K562 (cell line): ENCODE data around the gene ARFRP1. TPM values are rescaled to one million over a fixed set of nuclear protein-coding genes. Genes with fewer than 3 reads are reported as not detected.

Source experiments
- ATAC-seq: fragments of 200-7000 bp; cut with Tn5 transposase; 3 replicates; pipeline ENCODE4 v1.9.1; 2020; ENCODE audit warnings: moderate library complexity
- BruUV-seq: library from RNA; stranded (reverse); fragments of 400-500 nt; replicated peaks from 2 replicates; lab custom pipeline; 2021; lab: Mats Ljungman, UMichigan
- CTCF ChIA-PET: fragments of 300-600 bp; formaldehyde crosslinking; extraction: SDS; loops from one replicate; lab custom pipeline; 2021; ENCODE audit warnings: low intra/inter-chr PET ratio; lab: Yijun Ruan, JAX
- POLR2A ChIA-PET: fragments of 300-600, 350-650 bp; sonication (Branson Sonifier 250); formaldehyde crosslinking; extraction: SDS; loops from one replicate; lab custom pipeline; 2021; ENCODE audit warnings: antibody characterized with exemption, inconsistent platforms; lab: Yijun Ruan, JAX
- DNase-seq, 4 experiments: peaks; one replicate each; pipeline versions ENCODE4 v3.0.0 to v3.0.0-alpha.2; 2011 to 2018; ENCODE audit warnings: low spot score in 3 of 4, mixed read lengths in 3 of 4; ENCODE audit errors: extremely low read depth in 1 of 4
- FAIRE-seq: peaks from 2 replicates; lab custom pipeline; 2011; peaks lifted over from hg19 to GRCh38; lab: Jason Lieb, UNC
- H2AFZ ChIP-seq: 2 replicates; pipeline ENCODE4 v1.6.0; 2011; ENCODE audit warnings: low read depth, low read length, control low read depth, inconsistent platforms
- H3K27ac ChIP-seq: fragments of 200-600 bp; 3 replicates; pipeline ENCODE4 v1.8.0; 2011; ENCODE audit warnings: low read depth, mild to moderate bottlenecking, control low read depth, inconsistent platforms, low read length, moderate library complexity, mixed read lengths; ENCODE audit errors: extremely low read depth
- H3K27me3 ChIP-seq, 2 experiments: fragments of 300-600 bp in 1 of 2; 2 replicates in 1 of 2; 3 replicates in 1 of 2; pipeline versions ENCODE4 v1.6.0 to v1.8.0; 2011; ENCODE audit warnings: inconsistent platforms in 2 of 2, low read length in 2 of 2, mild to moderate bottlenecking in 1 of 2, mixed read lengths in 1 of 2, moderate library complexity in 1 of 2; ENCODE audit not compliant: control insufficient read depth in 2 of 2, insufficient read depth in 2 of 2
- H3K36me3 ChIP-seq: fragments of 300-600 bp; 3 replicates; pipeline ENCODE4 v1.8.0; 2011; ENCODE audit warnings: mild to moderate bottlenecking, low read length, inconsistent platforms; ENCODE audit not compliant: control insufficient read depth, insufficient read depth
- H3K4me1 ChIP-seq, 2 experiments: fragments of 200-600 bp in 1 of 2; replicated peaks in 1 of 2; 2 replicates in 1 of 2; 3 replicates in 1 of 2; pipeline versions ENCODE4 v1.5.1 to v1.8.0; 2011; ENCODE audit warnings: inconsistent platforms in 2 of 2, low read length in 2 of 2, mild to moderate bottlenecking in 1 of 2, mixed read lengths in 1 of 2, moderate library complexity in 1 of 2; ENCODE audit not compliant: control insufficient read depth in 2 of 2, insufficient read depth in 2 of 2
- H3K4me2 ChIP-seq: 2 replicates; pipeline ENCODE4 v1.6.1; 2011; ENCODE audit warnings: low read length, control low read depth, inconsistent platforms, mixed read lengths; ENCODE audit not compliant: insufficient read depth
- H3K4me3 ChIP-seq: fragments of 200-600 bp; sonication (generic), shearing (Covaris generic); 2 replicates; pipeline ENCODE4 v1.5.1; 2016; ENCODE audit warnings: control low read depth, inconsistent platforms
- H3K79me2 ChIP-seq: fragments of 200-600 bp; 3 replicates; pipeline ENCODE4 v1.8.0; 2011; ENCODE audit warnings: low read length, inconsistent platforms; ENCODE audit not compliant: control insufficient read depth, insufficient read depth
- H3K9ac ChIP-seq, 2 experiments: 2 replicates each; pipeline versions ENCODE4 v1.6.0 to v1.6.1; 2011; ENCODE audit warnings: low read depth in 2 of 2, low read length in 2 of 2, control low read depth in 1 of 2, inconsistent platforms in 1 of 2, mild to moderate bottlenecking in 1 of 2, mixed read lengths in 1 of 2; ENCODE audit not compliant: insufficient read depth in 1 of 2
- H3K9me1 ChIP-seq: one replicate; pipeline ENCODE4 v1.6.0; 2011; ENCODE audit warnings: inconsistent platforms, mild to moderate bottlenecking, low read length, moderate library complexity; ENCODE audit not compliant: control insufficient read depth, insufficient read depth
- H3K9me3 ChIP-seq: replicated peaks from 2 replicates; pipeline ENCODE4 v1.5.1; 2011; ENCODE audit warnings: low read depth, low read length, inconsistent platforms; ENCODE audit not compliant: control insufficient read depth, insufficient read depth
- H4K20me1 ChIP-seq: replicated peaks from 2 replicates; pipeline ENCODE4 v1.6.1; 2011; ENCODE audit warnings: low read length, inconsistent platforms, mixed read lengths; ENCODE audit not compliant: control insufficient read depth, insufficient read depth
- ADNP ChIP-seq: fragments of 200-800 bp; sonication (Bioruptor generic); IDR thresholded peaks from 2 replicates; pipeline ENCODE4 v1.6.1; 2016; ENCODE audit warnings: missing genetic modification characterization, missing compliant biosample characterization
- ASH1L ChIP-seq: fragments of 450-650 bp; IDR thresholded peaks from 2 replicates; pipeline ENCODE4 v1.6.1; 2018; ENCODE audit warnings: borderline replicate concordance, mild to moderate bottlenecking, low read depth; ENCODE audit not compliant: partially characterized antibody
- GATAD2B ChIP-seq: fragments of 450-650 bp; IDR thresholded peaks from 2 replicates; pipeline ENCODE4 v1.6.1; 2017; ENCODE audit warnings: mild to moderate bottlenecking, borderline replicate concordance
- GTF2A2 ChIP-seq: IDR thresholded peaks from 2 replicates; pipeline ENCODE4 v1.6.1; 2016; ENCODE audit warnings: mild to moderate bottlenecking, missing genetic modification characterization, missing compliant biosample characterization
- ILK ChIP-seq: fragments of 450-650 bp; IDR thresholded peaks from 2 replicates; pipeline ENCODE4 v1.6.1; 2016; ENCODE audit warnings: missing genetic modification characterization, low read depth, mild to moderate bottlenecking, missing compliant biosample characterization, moderate library complexity, borderline replicate concordance
- KHSRP ChIP-seq: fragments of 450-650 bp; IDR thresholded peaks from 2 replicates; pipeline ENCODE4 v1.6.1; 2017
- PCBP1 ChIP-seq: fragments of 200-400 bp; formaldehyde crosslinking; IDR thresholded peaks from 2 replicates; pipeline ENCODE4 v1.6.1; 2018; ENCODE audit warnings: mild to moderate bottlenecking, low read depth, low read length; ENCODE audit not compliant: poor library complexity, severe bottlenecking
- POLR2AphosphoS2 ChIP-seq: IDR thresholded peaks from 2 replicates; pipeline ENCODE4 v1.6.1; 2012; ENCODE audit warnings: low read length, improper control_type of control experiment
- RBM14 ChIP-seq: fragments of 200-400 bp; formaldehyde crosslinking; IDR thresholded peaks from 2 replicates; pipeline ENCODE4 v1.6.1; 2018; ENCODE audit warnings: low read depth, mild to moderate bottlenecking, low read length, moderate library complexity, borderline replicate concordance; ENCODE audit not compliant: insufficient read depth
- ZNF407 ChIP-seq: fragments of 450-650 bp; IDR thresholded peaks from 2 replicates; pipeline ENCODE4 v1.6.1; 2016; ENCODE audit warnings: low read depth
- ZSCAN29 ChIP-seq: fragments of 450-650 bp; IDR thresholded peaks from 2 replicates; pipeline ENCODE4 v1.6.1; 2017
- WGBS: fragments of 100-300 bp; shearing (Covaris generic); methylation state at CpG from one replicate; pipeline ENCODE4 v1.1.6; 2016; ENCODE audit warnings: low coverage, mixed read lengths; ENCODE audit not compliant: insufficient coverage; ENCODE audit errors: missing lambda C conversion rate; 5-methylcytosine and 5-hydroxymethylcytosine counted together
- in situ Hi-C: fragments of 300-500 bp; cut with MboI; formaldehyde crosslinking; loops from 4 replicates; pipeline ENCODE4 v1.15.0; 2018; ENCODE audit warnings: inconsistent platforms, mixed read lengths
- intact Hi-C: fragments of 100-400 bp; cut with micrococcal nuclease; formaldehyde crosslinking; loops from 2 replicates; pipeline ENCODE4 v1.14.2; 2022
- polyA plus RNA-seq, 8 experiments: library from polyadenylated mRNA; depleted of rRNA in 4 of 8; stranded (reverse) in 5 of 8; unstranded in 3 of 8; fragments of >200 nt; fragmentation: Nextera tagmentation in 2 of 8; fragmentation: Illumina TruSeq in 1 of 8; extraction: Ambion mirVana in 2 of 8; extraction: Trizol in 1 of 8; gene quantifications; 2 replicates each; pipeline versions ENCODE4 v1.2.1 to v1.2.3, GENCODE V29; 2011 to 2014; ENCODE audit warnings: inconsistent platforms in 1 of 8, missing spikeins in 1 of 8
- total RNA-seq, 7 experiments: library from RNA; depleted of rRNA in 6 of 7; stranded (reverse); fragments of >200 nt in 6 of 7; fragmentation: Illumina TruSeq in 2 of 7; extraction: Trizol in 2 of 7; gene quantifications; 2 replicates each; pipeline versions ENCODE4 v1.2.1 to v1.2.3, GENCODE V29; 2011 to 2021; ENCODE audit warnings: low replicate concordance in 1 of 7
- TF ChIP-seq, protein P1 (sequence below): fragments of 200-800 bp; sonication (Bioruptor generic); IDR thresholded peaks from 2 replicates; pipeline ENCODE4 v1.6.1; 2017; ENCODE audit warnings: missing genetic modification characterization, missing compliant biosample characterization

ARFRP1 gene
- total and polyA plus RNA-seq, 9 of the 15 experiments (the other 6 are each of a cell fraction or from before 2014, with no cell fraction given) = 2.2 to 78.9 (median 37.3) TPM

GRCh38 chr20:63697868-63698545 is 9.8 kb downstream of the ARFRP1 start:
- Histone ChIP-seq H3K9me1 (no peaks in the 10 kb centered on the region), H3K4me1 (peaks cover 9 to 86% of the 10 kb centered on the region in 2 experiments), H3K9ac (no peak overlapping the region; a peak in 1 of 4 replicates), H3K79me2 (no peaks in the 10 kb centered on the region), H2AFZ (no peak overlapping the region), H3K27ac (no peak overlapping the region), H3K4me2 (no peak overlapping the region), H4K20me1 (no peaks in the 10 kb centered on the region; the same call in 1 of the 2 replicates), H3K4me3 (no peak overlapping the region), H3K36me3 (peaks cover 26% of the 10 kb centered on the region; the same call in 2 of the 3 replicates), H3K9me3 (no peaks in the 10 kb centered on the region), H3K27me3 (no peaks in the 10 kb centered on the region)
- ChIA-PET POLR2A (interaction anchor here (0.6 to 3.1 kb wide), 7 partner anchors 10 to 263 kb away, joined by 3 to 27 read pairs (median 3); partner anchors contain the start of genes ARFRP1, TPD52L2 and ZGPAT), CTCF (no interaction called here)
- in situ Hi-C loops (no loop called here), intact Hi-C loops (no loop called here)
- no TSS peak for BruUV-seq
- 84% methylated on average over 29 of the region's 40 CpGs for WGBS
- ATAC-seq (no peak), FAIRE-seq (no peak), DNase-seq (peak in 1 of 4 experiments; percentile 20)
- TF ChIP-seq GATAD2B (no peak), KHSRP (no peak), ZSCAN29 (no peak), GTF2A2 (tag) (no peak), RBM14 (no peak), ZNF407 (no peak), PCBP1 (peak; percentile 43), ILK (tag) (no peak), POLR2AphosphoS2 (peak; percentile 76), ASH1L (no peak), ADNP (tag) (no peak)
- TF ChIP-seq, protein P1, sequence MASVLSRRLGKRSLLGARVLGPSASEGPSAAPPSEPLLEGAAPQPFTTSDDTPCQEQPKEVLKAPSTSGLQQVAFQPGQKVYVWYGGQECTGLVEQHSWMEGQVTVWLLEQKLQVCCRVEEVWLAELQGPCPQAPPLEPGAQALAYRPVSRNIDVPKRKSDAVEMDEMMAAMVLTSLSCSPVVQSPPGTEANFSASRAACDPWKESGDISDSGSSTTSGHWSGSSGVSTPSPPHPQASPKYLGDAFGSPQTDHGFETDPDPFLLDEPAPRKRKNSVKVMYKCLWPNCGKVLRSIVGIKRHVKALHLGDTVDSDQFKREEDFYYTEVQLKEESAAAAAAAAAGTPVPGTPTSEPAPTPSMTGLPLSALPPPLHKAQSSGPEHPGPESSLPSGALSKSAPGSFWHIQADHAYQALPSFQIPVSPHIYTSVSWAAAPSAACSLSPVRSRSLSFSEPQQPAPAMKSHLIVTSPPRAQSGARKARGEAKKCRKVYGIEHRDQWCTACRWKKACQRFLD = no peak
